Kidney capillary endothelial cell (primary cell): ENCODE results near the gene FAM13B.
"Not testable (repeated sequence)": the region's sequence is repeated elsewhere in the genome, so short reads cannot be mapped to it uniquely, and the experiment has no call there.

ENCODE experiments used
- DNase-seq: peaks from one replicate; pipeline ENCODE4 v3.0.0-alpha.2; 2018; ENCODE audit warnings: low spot score

FAM13B gene

GRCh38 chr5:137960819-137961218 is 72.1 kb downstream of the FAM13B start:
- no peak for DNase-seq

- no peak for DNase-seq
Observed at GRCh38 chr5:137960141-137960540, 72.7 kb downstream of the FAM13B start.

- no peak for DNase-seq
Observed at GRCh38 chr5:137959488-137959887, 73.4 kb downstream of the FAM13B start.

- DNase-seq = peak; percentile 29
Observed at GRCh38 chr5:137957948-137958347, 74.9 kb downstream of the FAM13B start.

- peak; percentile 77 for DNase-seq
Observed at GRCh38 chr5:137954131-137954879, 78.6 kb downstream of the FAM13B start.

- DNase-seq = no peak
Observed at GRCh38 chr5:137945825-137946224, 87.1 kb downstream of the FAM13B start.

GRCh38 chr5:137944280-137944679 is 88.6 kb downstream of the FAM13B start:
- not testable (repeated sequence) for DNase-seq

- no peak for DNase-seq
Observed at GRCh38 chr5:137939331-137939730, 93.5 kb downstream of the FAM13B start.

- DNase-seq = no peak
Observed at GRCh38 chr5:137938751-137939143, 94.1 kb downstream of the FAM13B start.

- DNase-seq = no peak
Observed at GRCh38 chr5:137937994-137938750, 94.7 kb downstream of the FAM13B start.

GRCh38 chr5:137935694-137936093 is 97.2 kb downstream of the FAM13B start:
- no peak for DNase-seq

- DNase-seq = no peak
Observed at GRCh38 chr5:137935190-137935589, 97.7 kb downstream of the FAM13B start.

GRCh38 chr5:137933491-137933911 is 99.4 kb downstream of the FAM13B start:
- no peak for DNase-seq

- no peak for DNase-seq
Observed at GRCh38 chr5:137932800-137933199, 100.1 kb downstream of the FAM13B start.

GRCh38 chr5:137923856-137924255 is 109.0 kb downstream of the FAM13B start:
- no peak for DNase-seq

- DNase-seq = no peak
Observed at GRCh38 chr5:137921931-137922330, 110.9 kb downstream of the FAM13B start.

GRCh38 chr5:137916923-137917322 is 116.0 kb downstream of the FAM13B start:
- DNase-seq = no peak

GRCh38 chr5:137914758-137915157 is 118.1 kb downstream of the FAM13B start:
- no peak for DNase-seq

- no peak for DNase-seq
Observed at GRCh38 chr5:137902408-137903133, 130.3 kb downstream of the FAM13B start.

GRCh38 chr5:137901011-137901817 is 131.7 kb downstream of the FAM13B start:
- no peak for DNase-seq

GRCh38 chr5:137899493-137899892 is 133.4 kb downstream of the FAM13B start:
- DNase-seq = no peak

- DNase-seq = no peak
Observed at GRCh38 chr5:137896560-137896959, 136.3 kb downstream of the FAM13B start.
